ENCODE measurements around the gene ZNF397. TPM values are rescaled to one million over a fixed set of nuclear protein-coding genes. Genes with fewer than 3 reads are reported as not detected.

Gene ZNF397
- total and polyA plus RNA-seq, 9 of the 15 experiments (the other 6 are each of a cell fraction or from before 2014, with no cell fraction given), result 6.4 to 24.2 (median 19.3) TPM

DNA sequence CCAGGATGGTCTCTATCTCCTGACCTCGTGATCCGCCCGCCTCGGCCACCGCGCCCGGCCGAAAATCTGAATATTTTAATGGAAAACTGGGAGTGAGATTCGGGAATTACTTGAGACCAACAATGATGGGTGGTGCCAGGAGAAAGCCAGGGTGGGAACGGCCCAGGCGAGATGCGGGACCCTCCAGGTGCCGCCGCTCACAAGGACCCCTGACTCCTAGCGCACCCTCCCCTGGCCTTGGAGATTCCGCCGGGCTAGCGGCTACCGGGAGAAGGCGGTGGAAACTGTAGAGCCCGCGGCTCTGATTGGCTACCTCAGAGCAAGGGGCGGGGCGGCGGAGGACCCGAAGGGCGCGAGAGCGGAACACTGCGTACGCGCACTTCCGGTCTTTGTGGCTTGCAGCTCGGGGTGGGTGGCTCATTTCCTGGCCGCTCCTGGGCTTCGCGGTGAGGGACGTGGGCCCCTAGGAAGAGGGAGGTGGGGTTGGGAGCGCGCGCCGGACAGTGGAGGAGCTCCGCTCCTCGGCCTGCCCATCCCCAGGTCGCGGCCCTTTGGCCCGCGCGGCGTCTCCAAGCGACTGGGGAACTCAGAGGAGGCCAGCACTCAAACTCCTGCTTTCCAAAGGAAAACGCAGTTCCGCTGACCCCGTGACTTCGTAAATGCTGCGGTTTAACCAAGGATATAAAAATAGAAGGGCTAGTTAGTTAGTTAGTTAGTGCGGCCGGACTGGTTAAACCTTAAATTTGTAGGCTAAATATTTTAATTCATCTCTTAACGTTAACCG lies at the start of gene ZNF397 (continued):
- no peak for TF ChIP-seq CBX2 (IDR thresholded peaks at IDR 0.05; ENCODE audit: insufficient read depth, low read length, poor library complexity, severe bottlenecking)
- no peak for TF ChIP-seq ZNF197 (CRISPR knock-in tag; IDR thresholded peaks at IDR 0.05; ENCODE audit: low read depth)
- no peak for TF ChIP-seq HNRNPK (IDR thresholded peaks at IDR 0.05; ENCODE audit: low read depth, low read length, poor library complexity, severe bottlenecking)
- no peak for TF ChIP-seq RHOXF2B (CRISPR knock-in tag; conservative IDR thresholded peaks at IDR 0.05)
- TF ChIP-seq HNRNPL (IDR thresholded peaks at IDR 0.05; ENCODE audit: low read depth, low read length), result no peak; the same call in 1 of the 2 replicates
- TF ChIP-seq ETV5 (CRISPR knock-in tag; IDR thresholded peaks at IDR 0.05; ENCODE audit: low read depth), result peak; percentile 94
- TF ChIP-seq CBFB (CRISPR knock-in tag; IDR thresholded peaks at IDR 0.05), result no peak
- TF ChIP-seq JUN (IDR thresholded peaks at IDR 0.05; ENCODE audit: borderline replicate concordance, low read depth, low read length), result no peak; the same call in 1 of the 2 replicates
- no peak for TF ChIP-seq JUN (CRISPR knock-in tag; IDR thresholded peaks at IDR 0.05; ENCODE audit: borderline replicate concordance)
- 0 out of 2 replicates have a peak, but pooled peaks have one; percentile 88 for TF ChIP-seq CAMTA2 (CRISPR knock-in tag; conservative IDR thresholded peaks at IDR 0.05)
- peak; percentile 76 for TF ChIP-seq POLR2AphosphoS5 (IDR thresholded peaks at IDR 0.05; ENCODE audit: control insufficient read depth, insufficient read depth, low read depth, low read length)
- TF ChIP-seq, protein P1, sequence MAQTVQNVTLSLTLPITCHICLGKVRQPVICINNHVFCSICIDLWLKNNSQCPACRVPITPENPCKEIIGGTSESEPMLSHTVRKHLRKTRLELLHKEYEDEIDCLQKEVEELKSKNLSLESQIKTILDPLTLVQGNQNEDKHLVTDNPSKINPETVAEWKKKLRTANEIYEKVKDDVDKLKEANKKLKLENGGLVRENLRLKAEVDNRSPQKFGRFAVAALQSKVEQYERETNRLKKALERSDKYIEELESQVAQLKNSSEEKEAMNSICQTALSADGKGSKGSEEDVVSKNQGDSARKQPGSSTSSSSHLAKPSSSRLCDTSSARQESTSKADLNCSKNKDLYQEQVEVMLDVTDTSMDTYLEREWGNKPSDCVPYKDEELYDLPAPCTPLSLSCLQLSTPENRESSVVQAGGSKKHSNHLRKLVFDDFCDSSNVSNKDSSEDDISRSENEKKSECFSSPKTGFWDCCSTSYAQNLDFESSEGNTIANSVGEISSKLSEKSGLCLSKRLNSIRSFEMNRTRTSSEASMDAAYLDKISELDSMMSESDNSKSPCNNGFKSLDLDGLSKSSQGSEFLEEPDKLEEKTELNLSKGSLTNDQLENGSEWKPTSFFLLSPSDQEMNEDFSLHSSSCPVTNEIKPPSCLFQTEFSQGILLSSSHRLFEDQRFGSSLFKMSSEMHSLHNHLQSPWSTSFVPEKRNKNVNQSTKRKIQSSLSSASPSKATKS (CRISPR knock-in tag; IDR thresholded peaks at IDR 0.05), result no peak
- no peak for TF ChIP-seq ZNF316 (IDR thresholded peaks at IDR 0.05)
- peak; percentile 75 for TF ChIP-seq RBBP5 (IDR thresholded peaks at IDR 0.05; ENCODE audit: borderline replicate concordance, insufficient read depth, low read length, poor library complexity, severe bottlenecking)
- no peak for TF ChIP-seq RBM39 (optimal IDR thresholded peaks at IDR 0.05; ENCODE audit: low read depth, low read length)
- no peak for TF ChIP-seq SMARCA5 (IDR thresholded peaks at IDR 0.05)
- TF ChIP-seq NR2F6 (CRISPR knock-in tag; IDR thresholded peaks at IDR 0.05), result 0 out of 2 replicates have a peak, but pooled peaks have one; percentile 68
- no peak for TF ChIP-seq TSC22D4 (tag; IDR thresholded peaks at IDR 0.05)
- TF ChIP-seq ZNF184 (CRISPR knock-in tag; IDR thresholded peaks at IDR 0.05), result no peak
- TF ChIP-seq BHLHE40 (IDR thresholded peaks at IDR 0.05; ENCODE audit: low read length), result no peak; the same call in 1 of the 2 replicates
- TF ChIP-seq ASH1L (IDR thresholded peaks at IDR 0.05; ENCODE audit: borderline replicate concordance, low read depth, partially characterized antibody), result no peak
- TF ChIP-seq PRPF4 (IDR thresholded peaks at IDR 0.05; ENCODE audit: insufficient read depth, low read depth, low read length, poor library complexity, severe bottlenecking), result peak; percentile 47
- TF ChIP-seq, protein P2, sequence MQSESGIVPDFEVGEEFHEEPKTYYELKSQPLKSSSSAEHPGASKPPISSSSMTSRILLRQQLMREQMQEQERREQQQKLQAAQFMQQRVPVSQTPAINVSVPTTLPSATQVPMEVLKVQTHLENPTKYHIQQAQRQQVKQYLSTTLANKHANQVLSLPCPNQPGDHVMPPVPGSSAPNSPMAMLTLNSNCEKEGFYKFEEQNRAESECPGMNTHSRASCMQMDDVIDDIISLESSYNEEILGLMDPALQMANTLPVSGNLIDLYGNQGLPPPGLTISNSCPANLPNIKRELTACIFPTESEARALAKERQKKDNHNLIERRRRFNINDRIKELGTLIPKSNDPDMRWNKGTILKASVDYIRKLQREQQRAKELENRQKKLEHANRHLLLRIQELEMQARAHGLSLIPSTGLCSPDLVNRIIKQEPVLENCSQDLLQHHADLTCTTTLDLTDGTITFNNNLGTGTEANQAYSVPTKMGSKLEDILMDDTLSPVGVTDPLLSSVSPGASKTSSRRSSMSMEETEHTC (IDR thresholded peaks at IDR 0.05), result no peak
- TF ChIP-seq CREM (IDR thresholded peaks at IDR 0.05; ENCODE audit: low read depth), result peak; percentile 88
- no peak for TF ChIP-seq HSF4 (CRISPR knock-in tag; IDR thresholded peaks at IDR 0.05; ENCODE audit: borderline replicate concordance)
- no peak for TF ChIP-seq DDX20 (tag; IDR thresholded peaks at IDR 0.05; ENCODE audit: low read depth)
- peak; percentile 89 for TF ChIP-seq TAF9B (IDR thresholded peaks at IDR 0.05; ENCODE audit: partially characterized antibody)

Data from K562 (cell line).